ENCODE measurements around the gene CCSER1. TPM values are rescaled to one million over a fixed set of nuclear protein-coding genes. Genes with fewer than 3 reads are reported as not detected.

The CCSER1 gene
- total and polyA plus RNA-seq, 2 of the 8 experiments (the other 6 are each of a cell fraction or from before 2014, with no cell fraction given), result 0.26 to 0.84 TPM

- POLR2A ChIA-PET (ENCODE audit: partially characterized antibody), result no interaction called here
These were observed 776.8 kb downstream of the CCSER1 start for GRCh38 chr4:90904021-90904420.

More at GRCh38 chr4:90904021-90904420, 776.8 kb downstream of the CCSER1 start:
- Histone ChIP-seq H2AFZ (ENCODE audit: low read length) (no peak overlapping the region), H3K27ac (ENCODE audit: low read depth, low read length) (no peak overlapping the region), H3K23me2 (ENCODE audit: low read depth, low read length) (no peaks in the 10 kb centered on the region), H3K4me1 (replicated peaks in 1 of 4; ENCODE audit: control insufficient read depth in 3 of 4, insufficient read depth in 4 of 4, low read length in 3 of 4) (peaks cover 0 to 5% (median 2%) of the 10 kb centered on the region in 4 experiments; a peak in 2 of 7 replicates), H4K20me1 (replicated peaks in 1 of 2; ENCODE audit: control insufficient read depth in 1 of 2, insufficient read depth in 2 of 2, low read length in 2 of 2) (no peaks in the 10 kb centered on the region), H3K9me3 (ENCODE audit: insufficient read depth in 2 of 2, low read depth in 1 of 2, low read length in 1 of 2) (peaks cover 0 to 4% of the 10 kb centered on the region in 2 experiments; a peak in 1 of 4 replicates), H3K23ac (ENCODE audit: insufficient read length) (no peak overlapping the region), H3K18ac (ENCODE audit: extremely low read depth, low read length) (no peak overlapping the region), H4K91ac (replicated peaks; ENCODE audit: insufficient read length, low read length) (no peak overlapping the region), H3K56ac (replicated peaks; ENCODE audit: insufficient read length, low read depth, low read length) (no peak overlapping the region), H3K36me3 (ENCODE audit: control insufficient read depth in 2 of 4, insufficient read depth in 4 of 4, low read length in 3 of 4) (no peaks in the 10 kb centered on the region), H2BK12ac (ENCODE audit: low read depth, low read length) (no peak overlapping the region), H3K27me3 (replicated peaks in 1 of 4; ENCODE audit: control insufficient read depth in 3 of 4, extremely low read depth in 1 of 4, insufficient read depth in 3 of 4, low read length in 3 of 4) (no peaks in the 10 kb centered on the region), H4K8ac (ENCODE audit: extremely low read depth, insufficient read depth, low read length) (no peak overlapping the region), H2BK5ac (ENCODE audit: low read depth, low read length) (no peak overlapping the region), H3K4me3 (ENCODE audit: extremely low read depth in 1 of 4, insufficient read depth in 2 of 4, low read depth in 3 of 4, low read length in 4 of 4) (no peak overlapping the region), H3K4me2 (ENCODE audit: insufficient read depth in 1 of 2, low read depth in 2 of 2, low read length in 2 of 2) (no peak overlapping the region), H2BK20ac (ENCODE audit: low read length) (no peak overlapping the region), H2BK15ac (ENCODE audit: low read length) (no peak overlapping the region), H3K79me1 (ENCODE audit: low read depth, low read length) (no peaks in the 10 kb centered on the region), H2AK5ac (ENCODE audit: low read depth, low read length) (no peak overlapping the region), H2BK120ac (replicated peaks; ENCODE audit: low read depth, low read length) (no peak overlapping the region), H3K9ac (replicated peaks in 1 of 4; ENCODE audit: extremely low read depth in 1 of 4, low read depth in 3 of 4, low read length in 3 of 4) (no peak overlapping the region), H3K4ac (replicated peaks; ENCODE audit: insufficient read length, low read depth, low read length) (no peak overlapping the region), H4K5ac (ENCODE audit: insufficient read length, low read depth, low read length) (no peak overlapping the region), H3K14ac (ENCODE audit: insufficient read length) (no peak overlapping the region), H3K79me2 (ENCODE audit: control insufficient read depth in 1 of 2, insufficient read depth in 2 of 2, low read length in 2 of 2) (no peaks in the 10 kb centered on the region)
- CTCF ChIA-PET (ENCODE audit: partially characterized antibody), result no interaction called here
- FAIRE-seq (no peak), DNase-seq (ENCODE audit: low read depth in 1 of 2, low spot score in 2 of 2) (no peak)
- 33% methylated on average over 1 of the region's 1 CpG; no CpG with 5 or more reads in 1 of the 2 experiments for WGBS, 2 experiments (ENCODE audit: extremely low coverage in 1 of 2, insufficient coverage in 1 of 2, insufficient read length in 1 of 2, insufficient replicate concordance in 2 of 2, low coverage in 1 of 2, low lambda C conversion rate in 2 of 2, missing lambda C conversion rate in 1 of 2)
- TF ChIP-seq RBBP5 (IDR thresholded peaks at IDR 0.05; ENCODE audit: borderline replicate concordance, low read depth, low read length) (no peak), SP2 (IDR thresholded peaks at IDR 0.05; ENCODE audit: low read length) (no peak), TBP (IDR thresholded peaks at IDR 0.05; ENCODE audit: low read depth, low read length) (no peak), JUND (IDR thresholded peaks at IDR 0.05; ENCODE audit: low read length) (0 out of 2 replicates have a peak, but pooled peaks have one; percentile 46), SRF (IDR thresholded peaks at IDR 0.05; ENCODE audit: low read depth, low read length) (no peak), POLR2A (IDR thresholded peaks at IDR 0.05; ENCODE audit: control extremely low read depth in 1 of 2, low read depth in 2 of 2, low read length in 2 of 2) (no peak), MAFK (IDR thresholded peaks at IDR 0.05; ENCODE audit: low read depth, low read length) (no peak)
